SU-DHL-6 (cell line): ENCODE results near the gene RARB.

Source experiments
- H2AFZ ChIP-seq: fragments of 200-600 bp; sonication (generic); 2 replicates; pipeline ENCODE4 v1.6.1; 2014; ENCODE audit warnings: low read depth, mild to moderate bottlenecking, moderate library complexity, mixed read lengths, antibody characterized with exemption, low read length; ENCODE audit not compliant: severe bottlenecking
- H3F3A ChIP-seq: fragments of 200-600 bp; shearing (Covaris generic); 2 replicates; pipeline ENCODE4 v1.6.0; 2016; ENCODE audit warnings: antibody characterized with exemption, mild to moderate bottlenecking; ENCODE audit not compliant: insufficient read depth
- H3K27ac ChIP-seq: fragments of 200-600 bp; sonication (generic); 2 replicates; pipeline ENCODE4 v1.5.1; 2016; ENCODE audit warnings: low read depth, mild to moderate bottlenecking, low read length, moderate library complexity, mixed read lengths
- H3K27me3 ChIP-seq: fragments of 200-600 bp; sonication (generic), shearing (Covaris generic); 2 replicates; pipeline ENCODE4 v1.6.0; 2014; ENCODE audit warnings: mild to moderate bottlenecking, low read length
- H3K36me3 ChIP-seq: fragments of 200-600 bp; sonication (generic); 2 replicates; pipeline ENCODE4 v1.6.1; 2014; ENCODE audit warnings: mild to moderate bottlenecking, low read length, mixed read lengths
- H3K4me2 ChIP-seq: fragments of 300-600, 200-600 bp; shearing (Covaris generic), sonication (generic); 2 replicates; pipeline ENCODE4 v1.6.0; 2014; ENCODE audit warnings: low read length, low read depth, mild to moderate bottlenecking; ENCODE audit not compliant: poor library complexity, severe bottlenecking
- H3K4me3 ChIP-seq: fragments of 200-600 bp; sonication (generic); 2 replicates; pipeline ENCODE4 v1.5.1; 2014; ENCODE audit warnings: antibody characterized with exemption, low read length, mild to moderate bottlenecking, mixed read lengths; ENCODE audit not compliant: insufficient read depth, poor library complexity, severe bottlenecking
- H3K79me2 ChIP-seq: fragments of 200-600 bp; sonication (generic); 2 replicates; pipeline ENCODE4 v1.6.1; 2014; ENCODE audit warnings: mild to moderate bottlenecking, low read length, moderate library complexity; ENCODE audit not compliant: insufficient read depth
- H3K9ac ChIP-seq: fragments of 200-600 bp; sonication (generic); 2 replicates; pipeline ENCODE4 v1.7.0; 2014; ENCODE audit warnings: mild to moderate bottlenecking, low read length
- H3K9me2 ChIP-seq: fragments of 200-600 bp; sonication (generic); replicated peaks from 2 replicates; pipeline ENCODE4 v1.6.1; 2014; ENCODE audit warnings: low read length; ENCODE audit not compliant: insufficient read depth
- H3K9me3 ChIP-seq: fragments of 200-600 bp; sonication (generic); 2 replicates; pipeline ENCODE4 v1.6.1; 2014; ENCODE audit warnings: low read length, mixed read lengths; ENCODE audit not compliant: insufficient read depth
- H4K20me1 ChIP-seq: fragments of 200-600 bp; sonication (generic); 2 replicates; pipeline ENCODE4 v1.6.1; 2014; ENCODE audit warnings: low read depth, mild to moderate bottlenecking, antibody characterized with exemption, low read length, moderate library complexity, mixed read lengths
- EZH2phosphoT487 ChIP-seq: fragments of 200-600 bp; sonication (generic), shearing (Covaris generic); conservative IDR thresholded peaks from 2 replicates; pipeline ENCODE4 v1.6.1; 2018; ENCODE audit warnings: mild to moderate bottlenecking, antibody characterized with exemption, low read length, moderate library complexity, mixed read lengths
- TF ChIP-seq, protein P1 (sequence below): fragments of 200-600 bp; sonication (generic); IDR thresholded peaks from one replicate; pipeline ENCODE4 v1.5.1; 2017; ENCODE audit warnings: antibody characterized with exemption, mild to moderate bottlenecking, low read length, moderate library complexity; ENCODE audit not compliant: insufficient read depth, poor library complexity, severe bottlenecking

The RARB gene

DNA sequence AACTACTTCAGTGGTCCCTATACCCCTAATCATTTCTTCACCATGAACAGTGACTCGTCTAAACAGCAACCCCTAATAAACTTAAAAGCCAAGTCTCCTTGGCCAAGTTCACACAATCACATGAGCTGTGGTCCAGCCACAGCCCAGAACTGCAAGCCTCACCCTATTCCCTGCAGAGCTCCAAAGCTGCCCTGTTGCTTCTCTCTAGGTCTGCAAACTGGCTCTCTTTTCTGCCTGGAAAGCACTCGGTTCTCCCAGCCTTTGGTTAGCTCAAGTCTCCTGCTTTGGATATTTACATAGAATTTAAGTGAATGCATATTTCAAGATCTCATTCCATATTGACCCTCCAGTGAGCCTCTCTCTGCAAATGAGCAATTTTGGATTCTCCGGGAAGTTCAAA is 129.6 kb downstream of the RARB start:
- no peaks in the 10 kb centered on the region for H3K9me3 ChIP-seq
- H3K9ac ChIP-seq, result no peak overlapping the region
- H2AFZ ChIP-seq, result no peak overlapping the region
- no peaks in the 10 kb centered on the region for H3K27me3 ChIP-seq
- no peak for TF ChIP-seq EZH2phosphoT487
- TF ChIP-seq, protein P1, sequence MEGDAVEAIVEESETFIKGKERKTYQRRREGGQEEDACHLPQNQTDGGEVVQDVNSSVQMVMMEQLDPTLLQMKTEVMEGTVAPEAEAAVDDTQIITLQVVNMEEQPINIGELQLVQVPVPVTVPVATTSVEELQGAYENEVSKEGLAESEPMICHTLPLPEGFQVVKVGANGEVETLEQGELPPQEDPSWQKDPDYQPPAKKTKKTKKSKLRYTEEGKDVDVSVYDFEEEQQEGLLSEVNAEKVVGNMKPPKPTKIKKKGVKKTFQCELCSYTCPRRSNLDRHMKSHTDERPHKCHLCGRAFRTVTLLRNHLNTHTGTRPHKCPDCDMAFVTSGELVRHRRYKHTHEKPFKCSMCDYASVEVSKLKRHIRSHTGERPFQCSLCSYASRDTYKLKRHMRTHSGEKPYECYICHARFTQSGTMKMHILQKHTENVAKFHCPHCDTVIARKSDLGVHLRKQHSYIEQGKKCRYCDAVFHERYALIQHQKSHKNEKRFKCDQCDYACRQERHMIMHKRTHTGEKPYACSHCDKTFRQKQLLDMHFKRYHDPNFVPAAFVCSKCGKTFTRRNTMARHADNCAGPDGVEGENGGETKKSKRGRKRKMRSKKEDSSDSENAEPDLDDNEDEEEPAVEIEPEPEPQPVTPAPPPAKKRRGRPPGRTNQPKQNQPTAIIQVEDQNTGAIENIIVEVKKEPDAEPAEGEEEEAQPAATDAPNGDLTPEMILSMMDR, result no peak
- no peak overlapping the region for H3K27ac ChIP-seq
- no peaks in the 10 kb centered on the region for H4K20me1 ChIP-seq
- no peak overlapping the region for H3K4me2 ChIP-seq
- H3K79me2 ChIP-seq, result no peaks in the 10 kb centered on the region
- no peaks in the 10 kb centered on the region for H3K9me2 ChIP-seq
- H3F3A ChIP-seq, result no peaks in the 10 kb centered on the region
- no peaks in the 10 kb centered on the region for H3K36me3 ChIP-seq
- no peak overlapping the region for H3K4me3 ChIP-seq

- no peaks in the 10 kb centered on the region for H3K79me2 ChIP-seq
- no peaks in the 10 kb centered on the region for H3K27me3 ChIP-seq
- no peaks in the 10 kb centered on the region for H3K9me2 ChIP-seq
- no peaks in the 10 kb centered on the region for H3K9me3 ChIP-seq
- no peaks in the 10 kb centered on the region for H3F3A ChIP-seq
- H3K27ac ChIP-seq, result no peak overlapping the region
- no peaks in the 10 kb centered on the region for H3K36me3 ChIP-seq
- H3K4me3 ChIP-seq, result no peak overlapping the region
- TF ChIP-seq, protein P1, result no peak
- H3K4me2 ChIP-seq, result no peak overlapping the region
- no peak overlapping the region for H3K9ac ChIP-seq
- H4K20me1 ChIP-seq, result no peaks in the 10 kb centered on the region
- no peak overlapping the region for H2AFZ ChIP-seq
Measured at GRCh38 chr3:25558121-25558520, 130.1 kb downstream of the RARB start.

- Histone ChIP-seq H3K9ac (no peak overlapping the region), H3F3A (no peaks in the 10 kb centered on the region), H3K79me2 (no peaks in the 10 kb centered on the region), H3K36me3 (no peaks in the 10 kb centered on the region), H3K9me3 (no peaks in the 10 kb centered on the region), H4K20me1 (no peaks in the 10 kb centered on the region), H3K27ac (no peak overlapping the region), H2AFZ (no peak overlapping the region), H3K9me2 (no peaks in the 10 kb centered on the region), H3K4me3 (no peak overlapping the region), H3K4me2 (no peak overlapping the region), H3K27me3 (no peaks in the 10 kb centered on the region)
- no peak for TF ChIP-seq EZH2phosphoT487
- TF ChIP-seq, protein P1, result no peak
Measured at GRCh38 chr3:25558796-25559195, 130.7 kb downstream of the RARB start.

GRCh38 chr3:25563601-25564000 is 135.5 kb downstream of the RARB start:
- no peaks in the 10 kb centered on the region for H3K9me3 ChIP-seq
- no peak overlapping the region for H2AFZ ChIP-seq
- TF ChIP-seq, protein P1, result no peak
- no peak for TF ChIP-seq EZH2phosphoT487
- no peaks in the 10 kb centered on the region for H4K20me1 ChIP-seq
- H3K27ac ChIP-seq, result no peak overlapping the region
- no peak overlapping the region for H3K9ac ChIP-seq
- H3K36me3 ChIP-seq, result no peaks in the 10 kb centered on the region
- H3K27me3 ChIP-seq, result no peaks in the 10 kb centered on the region
- H3F3A ChIP-seq, result no peaks in the 10 kb centered on the region
- H3K4me2 ChIP-seq, result no peak overlapping the region
- H3K4me3 ChIP-seq, result no peak overlapping the region
- H3K79me2 ChIP-seq, result no peaks in the 10 kb centered on the region
- H3K9me2 ChIP-seq, result no peaks in the 10 kb centered on the region
